GM21367 (cell line): ENCODE results near the gene OBSL1.

Experiments used
- ATAC-seq: cut with Tn5 transposase; IDR thresholded peaks from one replicate; pipeline ENCODE4 v1.9.1; 2021; ENCODE audit not compliant: unreplicated experiment

Gene OBSL1

DNA sequence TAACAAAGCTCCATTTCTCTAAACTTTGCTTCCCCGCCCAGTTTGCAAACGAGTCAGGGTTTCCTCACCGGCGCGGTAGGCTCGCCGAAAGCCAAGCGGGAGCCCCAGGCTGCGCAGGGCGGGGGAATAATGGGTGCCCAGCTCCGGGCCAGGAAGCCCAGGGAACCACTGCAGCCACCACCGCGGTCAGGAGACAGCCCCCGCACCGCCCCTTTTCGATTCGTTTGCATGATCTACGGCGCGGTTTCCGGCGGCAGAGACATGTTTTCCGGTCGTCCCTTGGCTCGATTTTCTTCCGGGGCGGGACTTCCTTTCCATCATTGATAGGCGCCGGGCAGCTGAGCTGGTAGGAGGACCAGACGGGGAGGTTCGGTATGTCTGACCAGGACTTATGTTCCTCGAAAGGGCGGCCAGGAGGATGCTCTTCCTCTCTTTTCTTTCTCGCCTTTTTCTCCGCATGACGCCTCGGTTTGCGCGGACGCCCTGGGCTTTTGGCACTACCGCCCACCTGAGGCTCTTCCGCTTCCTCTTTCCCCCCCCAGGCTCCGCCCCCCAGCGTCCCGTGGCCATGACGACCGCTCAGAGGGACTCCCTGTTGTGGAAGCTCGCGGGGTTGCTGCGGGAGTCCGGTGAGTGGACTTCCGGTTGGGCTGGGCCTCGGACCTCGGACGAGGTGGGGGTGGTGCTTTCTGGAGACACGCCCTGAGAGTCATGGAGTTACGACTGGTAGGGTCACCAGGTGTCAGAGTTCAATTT lies 26.4 kb upstream of the OBSL1 start, which contains the start of gene STK11IP:
STK11IP (plus strand) TSS at position 306 of the 756 bp plus-strand sequence; CDS start at position 569, 263 bp downstream.
- ATAC-seq: peak; percentile 86

DNA sequence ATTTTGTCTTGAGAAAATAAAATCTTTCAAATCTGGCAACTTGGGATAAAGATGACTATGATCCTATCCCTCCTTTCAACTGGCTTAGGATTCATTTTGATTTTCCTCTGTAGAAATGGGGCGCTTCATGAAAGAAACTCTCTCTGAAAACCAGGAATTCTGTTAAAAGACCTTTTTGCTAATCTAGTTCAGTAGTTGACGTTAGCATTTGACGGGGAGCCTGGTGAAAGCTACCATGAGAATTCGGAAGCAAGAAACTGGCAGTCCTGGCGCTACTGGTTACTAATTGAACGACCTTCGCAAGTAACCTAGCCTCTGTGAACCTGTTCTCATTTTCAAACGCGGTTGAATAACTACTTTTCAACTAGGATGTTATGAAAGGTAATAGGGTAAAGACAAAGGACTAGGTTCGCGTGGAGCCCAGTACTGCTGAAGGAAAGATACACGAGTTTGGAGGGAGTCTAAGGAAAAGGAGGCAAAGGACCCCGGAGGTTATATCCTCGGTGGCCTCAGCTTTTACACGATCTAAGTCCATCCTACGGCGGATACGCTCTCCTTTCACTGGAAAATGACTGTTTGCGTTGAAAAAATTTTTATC lies 25.7 kb upstream of the OBSL1 start:
- ATAC-seq: peak; percentile 0

- no peak for ATAC-seq
Observed at GRCh38 chr2:219595256-219595655, 23.9 kb upstream of the OBSL1 start.

GRCh38 chr2:219593154-219593553 lies 21.8 kb upstream of the OBSL1 start:
- no peak for ATAC-seq

DNA sequence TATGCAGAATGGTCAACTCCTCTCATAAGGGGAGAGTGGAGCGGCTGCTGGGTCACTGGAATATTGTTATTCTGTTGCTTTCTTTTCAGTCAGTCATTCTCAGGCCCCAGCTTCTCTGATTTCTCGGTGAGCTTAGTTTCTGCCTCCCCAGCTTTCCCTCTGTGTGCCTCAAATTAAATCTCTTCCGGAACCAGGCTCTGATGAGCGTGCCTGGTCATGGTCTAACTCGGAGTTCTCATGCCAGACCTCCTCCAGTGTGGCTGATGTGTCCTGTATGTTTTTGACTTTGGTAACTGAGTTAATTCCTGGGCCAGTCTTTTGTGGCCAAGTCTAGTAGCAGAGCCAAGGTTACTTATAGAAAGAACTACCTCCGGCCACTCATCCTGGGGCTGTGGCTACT lies 21.4 kb upstream of the OBSL1 start:
- ATAC-seq: no peak

- ATAC-seq: no peak
Observed at GRCh38 chr2:219591091-219591490, 19.8 kb upstream of the OBSL1 start.

- no peak for ATAC-seq
Observed at GRCh38 chr2:219581346-219581745, 10.0 kb upstream of the OBSL1 start.

GRCh38 chr2:219578811-219579613 lies 7.7 kb upstream of the OBSL1 start:
- no peak for ATAC-seq

DNA sequence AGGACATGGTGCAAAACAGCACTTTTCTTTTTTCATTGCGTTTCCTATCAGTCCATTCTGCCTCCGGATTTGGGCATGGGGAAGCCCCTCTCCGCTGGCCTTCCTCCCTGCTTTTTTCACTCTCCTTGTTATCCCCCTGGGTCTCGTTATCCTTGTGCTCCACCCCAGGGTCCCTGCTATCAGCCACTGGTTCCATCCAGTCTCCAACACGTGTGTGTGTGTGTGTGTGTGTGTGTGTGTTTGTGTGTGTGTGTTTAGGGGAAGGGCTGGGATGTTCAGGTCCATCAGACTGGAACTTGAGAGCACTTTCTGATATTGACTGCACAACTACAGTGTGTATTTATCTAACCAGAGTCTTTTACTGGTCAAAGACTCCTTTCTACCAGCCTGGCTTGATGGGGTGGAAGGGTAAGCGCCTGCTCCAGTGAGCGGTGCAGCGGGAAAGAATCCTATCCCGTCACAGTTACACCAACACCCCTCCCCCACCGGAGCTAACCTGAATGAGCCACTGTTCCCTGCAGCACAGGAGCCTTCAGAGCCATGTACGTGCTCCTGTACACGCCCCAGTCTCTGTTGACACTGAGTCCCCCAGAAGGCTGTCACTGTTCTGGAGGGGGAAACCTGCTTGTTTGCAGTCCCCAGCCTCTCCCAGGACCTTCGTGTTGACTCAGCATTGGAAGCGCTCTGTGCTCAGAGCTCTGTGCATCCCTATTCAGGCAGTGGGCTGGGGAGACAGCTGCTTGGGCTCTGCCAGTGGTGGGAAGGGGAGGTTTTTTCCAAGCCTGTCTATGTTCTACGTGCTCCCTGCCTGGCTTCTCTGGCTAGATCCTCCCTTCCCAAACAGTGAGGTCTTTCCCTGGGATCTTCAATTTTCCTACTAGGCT lies 5.4 kb upstream of the OBSL1 start:
- no peak for ATAC-seq

DNA sequence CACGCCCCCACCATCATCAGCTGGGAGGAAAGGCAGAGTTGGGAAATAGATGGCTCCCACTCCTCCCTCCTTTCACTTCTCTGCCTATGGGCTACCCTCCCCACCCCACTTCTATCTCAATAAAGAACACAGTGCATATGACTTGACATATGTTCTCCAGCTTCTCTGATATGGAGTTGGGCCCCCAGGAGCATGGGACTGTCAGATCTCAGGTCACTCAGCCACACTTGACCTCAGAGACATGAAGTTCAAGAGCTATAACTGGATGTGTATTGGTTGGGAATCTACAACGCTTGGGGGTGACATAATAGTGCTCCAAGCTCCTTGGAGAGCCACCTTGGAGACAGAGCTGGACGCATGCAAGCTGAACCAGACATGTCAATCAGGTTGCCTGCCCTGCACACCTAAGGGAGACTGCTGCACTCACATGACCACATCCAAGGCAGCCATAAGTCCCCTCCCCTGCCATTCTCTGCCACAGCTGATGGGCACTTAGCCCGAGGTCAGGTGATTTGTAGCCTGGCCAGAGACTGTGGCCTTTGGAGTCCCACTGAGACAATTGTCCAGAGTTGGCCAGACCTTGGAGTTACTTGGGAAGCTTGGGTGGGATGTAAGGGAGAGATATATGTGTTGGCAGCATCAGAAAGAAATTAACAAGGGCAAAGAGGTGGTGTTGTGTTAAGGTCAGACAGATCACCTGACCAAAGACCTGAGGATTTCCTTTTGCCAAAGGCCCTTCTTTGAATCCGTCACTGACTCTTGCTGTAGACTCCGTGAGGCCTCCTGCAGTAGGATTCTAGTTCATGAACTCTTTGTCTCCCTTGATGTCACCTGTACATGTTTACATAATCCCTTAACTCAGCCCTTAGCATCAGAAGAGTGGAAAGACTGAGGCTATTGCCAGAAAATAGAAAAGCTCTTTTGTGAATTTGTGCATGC lies 4.5 kb upstream of the OBSL1 start:
- no peak for ATAC-seq

GRCh38 chr2:219574484-219575311 lies 3.4 kb upstream of the OBSL1 start:
- ATAC-seq: no peak

- no peak for ATAC-seq
Observed at GRCh38 chr2:219573166-219573565, 1.8 kb upstream of the OBSL1 start.

DNA sequence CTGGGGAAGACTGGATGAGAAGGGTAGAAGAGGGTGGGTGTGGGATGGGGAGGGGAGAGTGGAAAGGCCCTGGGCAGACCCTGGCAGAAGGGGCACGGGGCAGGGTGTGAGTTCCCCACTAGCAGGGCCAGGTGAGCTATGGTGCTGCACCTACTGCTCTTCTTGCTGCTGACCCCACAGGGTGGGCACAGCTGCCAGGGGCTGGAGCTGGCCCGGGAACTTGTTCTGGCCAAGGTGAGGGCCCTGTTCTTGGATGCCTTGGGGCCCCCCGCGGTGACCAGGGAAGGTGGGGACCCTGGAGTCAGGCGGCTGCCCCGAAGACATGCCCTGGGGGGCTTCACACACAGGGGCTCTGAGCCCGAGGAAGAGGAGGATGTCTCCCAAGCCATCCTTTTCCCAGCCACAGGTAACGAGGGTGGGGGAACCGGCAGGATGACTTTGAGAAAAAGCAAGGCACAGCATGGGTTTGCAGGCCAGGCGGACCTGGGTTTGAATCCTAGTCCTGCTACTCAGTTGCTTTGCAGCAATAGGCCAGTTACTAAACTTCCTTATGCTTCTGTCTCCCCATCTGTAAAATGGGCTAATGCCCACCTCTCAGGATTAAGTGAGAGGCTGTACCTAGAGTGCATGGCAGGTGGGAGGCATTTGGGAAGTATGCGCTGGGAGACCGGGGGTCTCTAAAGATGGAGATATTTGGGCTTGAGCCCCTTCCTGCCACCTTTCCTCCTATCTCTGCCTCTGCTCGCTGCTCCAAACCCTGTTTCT lies 1.1 kb upstream of the OBSL1 start, which contains the start of gene INHA:
INHA (plus strand) TSS at position 74 of the 765 bp plus-strand sequence; CDS start at position 139, 65 bp downstream.
- no peak for ATAC-seq

DNA sequence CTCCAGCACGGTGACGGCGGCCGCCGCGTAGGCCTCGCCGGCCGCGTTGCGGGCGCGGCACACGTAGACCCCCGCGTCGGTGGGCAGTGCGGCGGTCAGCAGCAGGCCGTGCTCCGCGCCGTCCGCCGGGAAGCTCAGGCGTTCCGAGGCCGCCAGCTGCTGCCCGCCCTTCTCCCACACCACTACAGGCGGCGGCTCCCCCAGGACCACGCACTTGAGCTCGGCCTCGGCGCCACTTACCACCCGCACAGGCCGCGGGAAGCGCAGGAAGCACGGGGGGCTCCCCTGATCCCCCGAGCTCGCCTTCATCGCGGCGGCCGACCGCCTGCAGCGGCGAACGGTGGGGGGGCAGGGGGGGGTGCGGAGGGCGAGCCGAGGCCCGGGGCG lies 422 bp downstream of the OBSL1 start:
- ATAC-seq: no peak

DNA sequence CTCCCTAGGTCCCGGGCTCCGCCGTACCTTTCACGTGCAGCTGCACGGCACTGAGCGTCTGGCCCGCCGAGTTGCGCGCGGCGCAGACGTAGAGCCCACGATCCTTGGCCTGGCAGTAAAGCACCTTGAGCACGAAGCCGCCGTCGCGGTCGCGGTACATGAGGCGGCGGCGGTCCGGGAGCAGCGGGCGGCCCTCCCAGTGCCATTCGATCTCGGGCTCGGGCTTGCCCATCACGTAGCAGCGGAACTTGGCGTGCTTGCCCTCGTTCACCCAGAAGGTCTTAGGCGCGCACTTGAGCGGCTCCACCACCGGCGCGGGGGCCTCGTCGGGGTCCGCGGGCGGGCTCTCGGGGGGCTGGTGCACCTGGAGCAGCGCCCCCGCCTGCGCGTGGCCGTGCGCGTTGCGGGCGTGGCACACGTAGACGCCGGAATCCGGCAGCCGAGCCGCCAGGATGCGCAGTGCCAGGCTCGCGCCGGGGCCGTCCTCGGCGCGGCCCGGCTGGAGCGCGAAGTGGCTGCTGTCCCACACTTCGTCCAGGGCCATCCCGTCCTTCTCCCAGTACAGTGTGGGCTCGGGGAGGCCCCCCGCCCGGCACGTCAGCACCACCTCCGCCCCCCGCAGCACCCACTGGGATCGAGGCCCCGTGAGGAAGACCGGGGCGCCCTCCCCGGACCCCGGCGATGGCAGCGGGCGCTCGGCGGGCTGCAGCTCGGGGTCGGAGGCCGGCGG lies 980 bp downstream of the OBSL1 start:
- no peak for ATAC-seq

GRCh38 chr2:219569635-219570034 lies 1.7 kb downstream of the OBSL1 start:
- no peak for ATAC-seq

- no peak for ATAC-seq
Observed at GRCh38 chr2:219569041-219569440, 2.3 kb downstream of the OBSL1 start.
